ENCODE measurements around the gene PRPF19. TPM values are rescaled to one million over a fixed set of nuclear protein-coding genes. Genes with fewer than 3 reads are reported as not detected.

PRPF19 gene
- total and polyA plus RNA-seq, 9 of the 15 experiments (the other 6 are each of a cell fraction or from before 2014, with no cell fraction given), result 9.4 to 212 (median 73.2) TPM

DNA sequence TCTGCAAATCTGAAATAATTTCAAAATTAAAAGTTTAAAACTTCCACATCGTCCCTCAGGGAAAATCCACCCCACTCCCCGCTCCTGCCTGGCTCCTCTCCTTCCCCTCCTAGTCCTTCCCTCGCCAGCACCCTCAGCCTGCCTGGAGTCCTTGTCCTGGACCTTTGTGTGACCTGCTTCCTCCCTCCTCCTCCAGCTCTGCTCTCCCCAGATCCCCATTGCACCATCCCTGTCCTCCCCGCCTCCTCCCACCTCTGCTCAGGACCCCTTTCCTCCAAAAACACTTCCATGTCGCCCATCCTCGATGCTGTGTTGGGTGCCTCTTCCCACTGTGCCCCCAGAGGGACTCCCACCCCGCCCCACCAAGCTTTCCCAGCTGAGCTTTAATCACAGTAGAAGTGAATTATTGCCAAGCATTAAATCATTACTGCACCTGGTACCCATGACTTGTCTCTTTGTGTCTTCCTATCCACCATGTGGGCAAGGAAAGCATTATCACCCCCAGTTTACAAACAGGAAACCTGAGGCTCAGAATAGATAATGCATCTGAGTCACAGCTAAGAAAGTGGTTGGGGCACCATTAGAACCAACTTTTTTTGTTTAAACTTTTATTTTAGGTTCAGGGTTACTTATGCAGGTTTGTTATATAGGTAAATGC, 41.4 kb downstream of the PRPF19 start:
- H3K79me2 ChIP-seq (ENCODE audit: control insufficient read depth, insufficient read depth, low read length), result no peaks in the 10 kb centered on the region
- H2AFZ ChIP-seq (ENCODE audit: low read depth, low read length), result no peak overlapping the region
- no peak overlapping the region; the same call in 2 of the 3 replicates for H3K27ac ChIP-seq (ENCODE audit: extremely low read depth, low read depth, low read length)
- H4K20me1 ChIP-seq (replicated peaks; ENCODE audit: control insufficient read depth, insufficient read depth, low read length), result no peaks in the 10 kb centered on the region; the same call in 1 of the 2 replicates
- no peaks in the 10 kb centered on the region for H3K36me3 ChIP-seq (ENCODE audit: control insufficient read depth, insufficient read depth, low read length)
- DNase-seq (ENCODE audit: extremely low read depth in 1 of 4, low spot score in 3 of 4) (peak in 1 of 4 experiments; percentile 46), ATAC-seq (peak; percentile 52), FAIRE-seq (peak; percentile 19)
- H3K4me1 ChIP-seq (replicated peaks in 1 of 2; ENCODE audit: control insufficient read depth in 2 of 2, insufficient read depth in 2 of 2, low read length in 2 of 2), result peaks cover 25 to 29% of the 10 kb centered on the region in 2 experiments
- 13% methylated on average over 4 of the region's 7 CpGs for WGBS (ENCODE audit: insufficient coverage, low coverage, missing lambda C conversion rate)
- in situ Hi-C loops (cut with MboI), result no loop called here
- intact Hi-C loops (cut with micrococcal nuclease), result loop anchor here (2.0 kb wide), 1 partner anchor 50 kb away; the partner anchor contains the start of gene TMEM109
- no TSS peak for BruUV-seq (replicated peaks)
- no peak overlapping the region for H3K4me2 ChIP-seq (ENCODE audit: insufficient read depth, low read length)
- peak overlapping the region in 1 of 2 experiments; percentile 76; a peak in 1 of 4 replicates for H3K9ac ChIP-seq (ENCODE audit: insufficient read depth in 1 of 2, low read depth in 2 of 2, low read length in 2 of 2)
- H3K27me3 ChIP-seq (ENCODE audit: control insufficient read depth in 2 of 2, insufficient read depth in 2 of 2, low read length in 2 of 2), result no peaks in the 10 kb centered on the region
- POLR2A ChIA-PET, result interaction anchor here (0.5 to 1.6 kb wide), 4 partner anchors 8 to 505 kb away, joined by 3 to 5 read pairs (median 4); no protein-coding TSS in a partner anchor
- CTCF ChIA-PET (ENCODE audit: low intra/inter-chr PET ratio), result no interaction called here
- no peak overlapping the region for H3K4me3 ChIP-seq
- no peaks in the 10 kb centered on the region for H3K9me1 ChIP-seq (ENCODE audit: control insufficient read depth, insufficient read depth, low read length)
- no peaks in the 10 kb centered on the region for H3K9me3 ChIP-seq (replicated peaks; ENCODE audit: control insufficient read depth, insufficient read depth, low read depth, low read length)
- TF ChIP-seq, protein P1, sequence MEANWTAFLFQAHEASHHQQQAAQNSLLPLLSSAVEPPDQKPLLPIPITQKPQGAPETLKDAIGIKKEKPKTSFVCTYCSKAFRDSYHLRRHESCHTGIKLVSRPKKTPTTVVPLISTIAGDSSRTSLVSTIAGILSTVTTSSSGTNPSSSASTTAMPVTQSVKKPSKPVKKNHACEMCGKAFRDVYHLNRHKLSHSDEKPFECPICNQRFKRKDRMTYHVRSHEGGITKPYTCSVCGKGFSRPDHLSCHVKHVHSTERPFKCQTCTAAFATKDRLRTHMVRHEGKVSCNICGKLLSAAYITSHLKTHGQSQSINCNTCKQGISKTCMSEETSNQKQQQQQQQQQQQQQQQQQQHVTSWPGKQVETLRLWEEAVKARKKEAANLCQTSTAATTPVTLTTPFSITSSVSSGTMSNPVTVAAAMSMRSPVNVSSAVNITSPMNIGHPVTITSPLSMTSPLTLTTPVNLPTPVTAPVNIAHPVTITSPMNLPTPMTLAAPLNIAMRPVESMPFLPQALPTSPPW (CRISPR knock-in tag; IDR thresholded peaks at IDR 0.05), result peak; percentile 17; the same call in 1 of the 2 replicates
- peak; percentile 8; the same call in 1 of the 2 replicates for TF ChIP-seq EP300 (IDR thresholded peaks at IDR 0.05; ENCODE audit: low read length)
- TF ChIP-seq NFIC (IDR thresholded peaks at IDR 0.05), result peak; percentile 25; the same call in 1 of the 2 replicates
- TF ChIP-seq NR4A1 (CRISPR knock-in tag; IDR thresholded peaks at IDR 0.05), result no peak
- no peak for TF ChIP-seq NR4A1 (tag; IDR thresholded peaks at IDR 0.05)
- TF ChIP-seq TRIM28 (IDR thresholded peaks at IDR 0.05), result no peak
- peak in 1 of 2 experiments; percentile 33; a peak in 1 of 4 replicates for TF ChIP-seq HDAC1 (IDR thresholded peaks at IDR 0.05)
- no peak for TF ChIP-seq ZKSCAN3 (CRISPR knock-in tag; IDR thresholded peaks at IDR 0.05)
- peak; percentile 61 for TF ChIP-seq CBFA2T2 (conservative IDR thresholded peaks at IDR 0.05)
- no peak for TF ChIP-seq PHB (CRISPR knock-in tag; IDR thresholded peaks at IDR 0.05)
- 0 out of 2 replicates have a peak, but pooled peaks have one; percentile 35 for TF ChIP-seq GATA2 (CRISPR knock-in tag; IDR thresholded peaks at IDR 0.05)
- TF ChIP-seq RHOXF2B (CRISPR knock-in tag; conservative IDR thresholded peaks at IDR 0.05), result no peak
- TF ChIP-seq MBD2 (IDR thresholded peaks at IDR 0.05; ENCODE audit: borderline replicate concordance, low read depth), result no peak
- TF ChIP-seq FOSL1 (tag; conservative IDR thresholded peaks at IDR 0.05), result 0 out of 2 replicates have a peak, but pooled peaks have one; percentile 34
- 0 out of 4 replicates have a peak, but pooled peaks of 1 of the 2 experiments have one; percentile 20 for TF ChIP-seq TRIM24 (IDR thresholded peaks at IDR 0.05)
- TF ChIP-seq, protein P2, sequence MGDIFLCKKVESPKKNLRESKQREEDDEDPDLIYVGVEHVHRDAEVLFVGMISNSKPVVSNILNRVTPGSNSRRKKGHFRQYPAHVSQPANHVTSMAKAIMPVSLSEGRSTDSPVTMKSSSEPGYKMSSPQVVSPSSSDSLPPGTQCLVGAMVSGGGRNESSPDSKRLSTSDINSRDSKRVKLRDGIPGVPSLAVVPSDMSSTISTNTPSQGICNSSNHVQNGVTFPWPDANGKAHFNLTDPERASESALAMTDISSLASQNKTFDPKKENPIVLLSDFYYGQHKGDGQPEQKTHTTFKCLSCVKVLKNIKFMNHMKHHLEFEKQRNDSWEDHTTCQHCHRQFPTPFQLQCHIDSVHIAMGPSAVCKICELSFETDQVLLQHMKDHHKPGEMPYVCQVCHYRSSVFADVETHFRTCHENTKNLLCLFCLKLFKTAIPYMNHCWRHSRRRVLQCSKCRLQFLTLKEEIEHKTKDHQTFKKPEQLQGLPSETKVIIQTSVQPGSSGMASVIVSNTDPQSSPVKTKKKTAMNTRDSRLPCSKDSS (IDR thresholded peaks at IDR 0.05; ENCODE audit: low read depth, partially characterized antibody), result no peak
- TF ChIP-seq, protein P3, sequence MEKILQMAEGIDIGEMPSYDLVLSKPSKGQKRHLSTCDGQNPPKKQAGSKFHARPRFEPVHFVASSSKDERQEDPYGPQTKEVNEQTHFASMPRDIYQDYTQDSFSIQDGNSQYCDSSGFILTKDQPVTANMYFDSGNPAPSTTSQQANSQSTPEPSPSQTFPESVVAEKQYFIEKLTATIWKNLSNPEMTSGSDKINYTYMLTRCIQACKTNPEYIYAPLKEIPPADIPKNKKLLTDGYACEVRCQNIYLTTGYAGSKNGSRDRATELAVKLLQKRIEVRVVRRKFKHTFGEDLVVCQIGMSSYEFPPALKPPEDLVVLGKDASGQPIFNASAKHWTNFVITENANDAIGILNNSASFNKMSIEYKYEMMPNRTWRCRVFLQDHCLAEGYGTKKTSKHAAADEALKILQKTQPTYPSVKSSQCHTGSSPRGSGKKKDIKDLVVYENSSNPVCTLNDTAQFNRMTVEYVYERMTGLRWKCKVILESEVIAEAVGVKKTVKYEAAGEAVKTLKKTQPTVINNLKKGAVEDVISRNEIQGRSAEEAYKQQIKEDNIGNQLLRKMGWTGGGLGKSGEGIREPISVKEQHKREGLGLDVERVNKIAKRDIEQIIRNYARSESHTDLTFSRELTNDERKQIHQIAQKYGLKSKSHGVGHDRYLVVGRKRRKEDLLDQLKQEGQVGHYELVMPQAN (IDR thresholded peaks at IDR 0.05; ENCODE audit: borderline replicate concordance), result no peak
- peak; percentile 52; the same call in 1 of the 2 replicates for TF ChIP-seq ARID1B (IDR thresholded peaks at IDR 0.05)
- TF ChIP-seq MEIS2 (IDR thresholded peaks at IDR 0.05; ENCODE audit: partially characterized antibody), result peak; percentile 52
- no peak for TF ChIP-seq SNIP1 (IDR thresholded peaks at IDR 0.05; ENCODE audit: low read depth)
